A549 (cell line): ENCODE data around the gene PTPN14. TPM values are rescaled to one million over a fixed set of nuclear protein-coding genes. Genes with fewer than 3 reads are reported as not detected.

Experiments used
- ATAC-seq, 2 experiments: fragments of 200-7000 bp in 1 of 2; fragments of >200 bp in 1 of 2; cut with Nextera tagmentation in 1 of 2; cut with Tn5 transposase in 1 of 2; 3 replicates each; pipeline versions ENCODE4 v1.8.0 to v1.9.1; 2018 to 2020; ENCODE audit warnings: mild to moderate bottlenecking in 1 of 2, moderate library complexity in 1 of 2
- CTCF ChIA-PET: fragments of 300-600 bp; sonication (Branson Sonifier 250); formaldehyde crosslinking; extraction: SDS; loops from one replicate; lab custom pipeline; 2021; ENCODE audit warnings: antibody characterized with exemption, inconsistent platforms; lab: Yijun Ruan, JAX
- POLR2A ChIA-PET: fragments of 350-600 bp; formaldehyde crosslinking; extraction: SDS; loops from one replicate; lab custom pipeline; 2021; ENCODE audit warnings: antibody characterized with exemption, inconsistent platforms; lab: Yijun Ruan, JAX
- DNase-seq, 2 experiments: peaks; one replicate each; pipeline versions ENCODE4 v3.0.0 to v3.0.0-alpha.2; 2011 to 2016; ENCODE audit warnings: low read depth in 1 of 2, low spot score in 1 of 2
- FAIRE-seq: peaks from 2 replicates; lab custom pipeline; 2011; peaks lifted over from hg19 to GRCh38; lab: Jason Lieb, UNC
- H3K27ac ChIP-seq, 2 experiments: fragments of >200 bp; sonication (Bioruptor Twin); formaldehyde crosslinking; 3 replicates each; pipeline ENCODE4 v1.5.1; 2016 to 2017
- H3K4me1 ChIP-seq: fragments of >200 bp; sonication (Bioruptor Twin); formaldehyde crosslinking; 3 replicates; pipeline ENCODE4 v1.6.1; 2016
- H3K4me2 ChIP-seq: fragments of >200 bp; sonication (Bioruptor Twin); formaldehyde crosslinking; 3 replicates; pipeline ENCODE4 v1.6.1; 2016
- H3K4me3 ChIP-seq: fragments of >200 bp; sonication (Bioruptor Twin); formaldehyde crosslinking; 3 replicates; pipeline ENCODE4 v1.5.1; 2016
- H3K9me3 ChIP-seq: fragments of >200 bp; sonication (Bioruptor Twin); formaldehyde crosslinking; 3 replicates; pipeline ENCODE4 v1.6.1; 2016
- BHLHE40 ChIP-seq: IDR thresholded peaks from 2 replicates; pipeline ENCODE4 v1.6.1; 2012; ENCODE audit warnings: low read depth, low read length, inconsistent platforms
- CBX2 ChIP-seq: fragments of 200-600 bp; sonication (generic); IDR thresholded peaks from 2 replicates; pipeline ENCODE4 v1.6.1; 2016; ENCODE audit warnings: low read depth, mild to moderate bottlenecking, borderline replicate concordance
- CEBPB ChIP-seq, 2 experiments: fragments of >200 bp in 1 of 2; sonication (Bioruptor Twin) in 1 of 2; formaldehyde crosslinking in 1 of 2; IDR thresholded peaks; 2 replicates each; pipeline ENCODE4 v1.6.1; 2012 to 2016
- CHD2 ChIP-seq: fragments of 150-350 bp; IDR thresholded peaks from 2 replicates; pipeline ENCODE4 v1.6.1; 2014; ENCODE audit warnings: low read length; ENCODE audit not compliant: partially characterized antibody
- CHD4 ChIP-seq: fragments of 200-600 bp; sonication (generic); IDR thresholded peaks from 2 replicates; pipeline ENCODE4 v1.6.1; 2016; ENCODE audit warnings: antibody characterized with exemption, mild to moderate bottlenecking, borderline replicate concordance
- CTCF ChIP-seq: fragments of >200 bp; sonication (Bioruptor Twin); formaldehyde crosslinking; IDR thresholded peaks from 3 replicates; pipeline ENCODE4 v1.5.1; 2016
- ELK1 ChIP-seq: fragments of 150-350 bp; IDR thresholded peaks from 2 replicates; pipeline ENCODE4 v1.6.1; 2014; ENCODE audit warnings: low read depth, mild to moderate bottlenecking, low read length
- EP300 ChIP-seq, 2 experiments: fragments of >200 bp; sonication (Bioruptor Twin); formaldehyde crosslinking; IDR thresholded peaks; 2 replicates in 1 of 2; 3 replicates in 1 of 2; pipeline ENCODE4 v1.6.1; 2016 to 2017
- FOSB ChIP-seq: fragments of 250-450 bp; sonication (Bioruptor Pico); IDR thresholded peaks from 2 replicates; pipeline ENCODE4 v1.5.0; 2020; ENCODE audit warnings: mild to moderate bottlenecking, moderate library complexity
- FOSL2 ChIP-seq, 2 experiments: fragments of 450-650 bp in 1 of 2; fragments of >200 bp in 1 of 2; sonication (Bioruptor Twin) in 1 of 2; formaldehyde crosslinking; IDR thresholded peaks; 2 replicates each; pipeline versions ENCODE4 v1.5.0 to v1.6.1; 2016 to 2020; ENCODE audit warnings: mild to moderate bottlenecking in 1 of 2, moderate library complexity in 1 of 2
- HDAC2 ChIP-seq: fragments of 200-600 bp; sonication (generic); IDR thresholded peaks from 2 replicates; pipeline ENCODE4 v1.6.1; 2016
- HES2 ChIP-seq: fragments of >200 bp; sonication (Bioruptor Twin); formaldehyde crosslinking; IDR thresholded peaks from 2 replicates; pipeline ENCODE4 v1.6.1; 2016
- HOXA7 ChIP-seq: fragments of 250-450 bp; sonication (Bioruptor Pico); IDR thresholded peaks from 2 replicates; pipeline ENCODE4 v1.5.0; 2020; ENCODE audit warnings: mild to moderate bottlenecking, moderate library complexity
- HOXB13 ChIP-seq: fragments of 250-450 bp; sonication (Bioruptor Pico); IDR thresholded peaks from 2 replicates; pipeline ENCODE4 v1.5.0; 2020; ENCODE audit warnings: low read depth, mild to moderate bottlenecking, moderate library complexity
- HOXB5 ChIP-seq: fragments of 250-450 bp; sonication (Bioruptor Pico); IDR thresholded peaks from 2 replicates; pipeline ENCODE4 v1.5.0; 2020; ENCODE audit warnings: mild to moderate bottlenecking, moderate library complexity
- JUN ChIP-seq, 2 experiments: fragments of >200 bp; sonication (Bioruptor Twin); formaldehyde crosslinking; IDR thresholded peaks; 2 replicates in 1 of 2; 3 replicates in 1 of 2; pipeline ENCODE4 v1.6.1; 2016 to 2017
- JUNB ChIP-seq: fragments of >200 bp; sonication (Bioruptor Twin); formaldehyde crosslinking; IDR thresholded peaks from 2 replicates; pipeline ENCODE4 v1.6.1; 2016
- MAZ ChIP-seq: fragments of 150-350 bp; IDR thresholded peaks from 2 replicates; pipeline ENCODE4 v1.6.1; 2014; ENCODE audit warnings: antibody characterized with exemption, low read depth, low read length, borderline replicate concordance
- PHF8 ChIP-seq: fragments of 200-600 bp; sonication (generic); IDR thresholded peaks from 2 replicates; pipeline ENCODE4 v1.6.1; 2016; ENCODE audit warnings: low read depth, mild to moderate bottlenecking, antibody characterized with exemption, moderate library complexity, borderline replicate concordance
- POLR2A ChIP-seq: IDR thresholded peaks from 2 replicates; pipeline ENCODE4 v1.6.1; 2012; ENCODE audit warnings: mild to moderate bottlenecking, low read length
- RAD21 ChIP-seq, 2 experiments: fragments of >200 bp in 1 of 2; sonication (Bioruptor Twin) in 1 of 2; formaldehyde crosslinking in 1 of 2; IDR thresholded peaks in 1 of 2; conservative IDR thresholded peaks in 1 of 2; 2 replicates in 1 of 2; 3 replicates in 1 of 2; pipeline ENCODE4 v1.6.1; 2012 to 2018; ENCODE audit warnings: inconsistent platforms in 1 of 2
- RARB ChIP-seq: fragments of 250-450 bp; sonication (Bioruptor Pico); IDR thresholded peaks from 2 replicates; pipeline ENCODE4 v1.8.0; 2021; ENCODE audit warnings: mild to moderate bottlenecking, moderate library complexity
- RFX5 ChIP-seq: fragments of 450-650 bp; IDR thresholded peaks from 2 replicates; pipeline ENCODE4 v1.7.1; 2014; ENCODE audit warnings: antibody characterized with exemption, mild to moderate bottlenecking, moderate library complexity
- SMC3 ChIP-seq: fragments of >200 bp; sonication (Bioruptor Twin); formaldehyde crosslinking; IDR thresholded peaks from 3 replicates; pipeline ENCODE4 v1.6.1; 2018; ENCODE audit warnings: inconsistent platforms
- TP53 ChIP-seq: fragments of 250-450 bp; sonication (Bioruptor Pico); IDR thresholded peaks from 2 replicates; pipeline ENCODE4 v1.5.0; 2021; ENCODE audit warnings: mild to moderate bottlenecking, moderate library complexity
- USF2 ChIP-seq: fragments of 450-650 bp; IDR thresholded peaks from 2 replicates; pipeline ENCODE4 v1.6.1; 2014; ENCODE audit warnings: antibody characterized with exemption
- ZC3H11A ChIP-seq: fragments of 450-650 bp; IDR thresholded peaks from 2 replicates; pipeline ENCODE4 v1.6.1; 2014; ENCODE audit warnings: antibody characterized with exemption, mild to moderate bottlenecking
- ZFP36 ChIP-seq: fragments of 450-650 bp; IDR thresholded peaks from 2 replicates; pipeline ENCODE4 v1.6.1; 2014; ENCODE audit warnings: borderline replicate concordance; ENCODE audit not compliant: partially characterized antibody
- WGBS: methylation state at CpG from one replicate; pipeline ENCODE4 v1.1.6; 2017; ENCODE audit errors: missing lambda C conversion rate; 5-methylcytosine and 5-hydroxymethylcytosine counted together
- polyA plus RNA-seq, 4 experiments: library from polyadenylated mRNA; depleted of rRNA in 3 of 4; stranded (reverse); fragments of >200 nt; fragmentation: RNase III in 1 of 4; extraction: RNeasy Plus Mini Kit Qiagen cat#74134 plus additional on column Dnase treatment in 1 of 4; gene quantifications; 2 replicates in 3 of 4; 3 replicates in 1 of 4; pipeline ENCODE4 v1.2.3, GENCODE V29; 2011 to 2017

Gene PTPN14
- polyA plus RNA-seq, 2 of the 4 experiments (the other 2 are of a cell fraction), result 9.2 to 10.0 TPM

GRCh38 chr1:214328770-214329469, 222.5 kb downstream of the PTPN14 start:
- Histone ChIP-seq H3K4me1 (no peaks in the 10 kb centered on the region), H3K9me3 (no peaks in the 10 kb centered on the region), H3K4me2 (no peak overlapping the region), H3K27ac (no peak overlapping the region), H3K4me3 (no peak overlapping the region)
- peak; percentile 73 to 74 for DNase-seq
- POLR2A ChIA-PET, result no interaction called here
- CTCF ChIA-PET, result interaction anchor here (0.6 to 18.8 kb wide), 53 partner anchors 9 to 1197 kb away, joined by 3 to 515 read pairs (median 4); partner anchors contain the start of gene SMYD2
- no peak for FAIRE-seq
- peak; percentile 81 to 89 for ATAC-seq
- whole genome bisulfite sequencing, result 63% methylated on average over 5 of the region's 11 CpGs
- TF ChIP-seq CTCF (peak; percentile 93), SMC3 (peak; percentile 94), HES2 (no peak), HDAC2 (no peak), RAD21 (conservative IDR thresholded peaks at IDR 0.05 in 1 of 2, IDR thresholded peaks at IDR 0.05 in 1 of 2) (peak; percentile 94 to 97), CEBPB (IDR thresholded peaks at IDR 0.05) (no peak), RARB (CRISPR knock-in tag) (no peak), CHD2 (no peak), ELK1 (no peak), JUNB (no peak), CBX2 (no peak), MAZ (no peak), HOXA7 (CRISPR knock-in tag) (no peak), PHF8 (no peak), FOSB (CRISPR knock-in tag) (no peak), ZFP36 (no peak), POLR2A (no peak), FOSL2 (IDR thresholded peaks at IDR 0.05) (no peak), FOSL2 (CRISPR knock-in tag; IDR thresholded peaks at IDR 0.05) (peak; percentile 50; the same call in 1 of the 2 replicates), USF2 (no peak), BHLHE40 (no peak), HOXB13 (CRISPR knock-in tag) (no peak), EP300 (IDR thresholded peaks at IDR 0.05) (no peak), CHD4 (no peak), TP53 (no peak), ZC3H11A (no peak), HOXB5 (CRISPR knock-in tag) (no peak), JUN (IDR thresholded peaks at IDR 0.05) (no peak), RFX5 (no peak)
